Measurements from ENCODE around the gene CELF4.
"Not testable (repeated sequence)": the region's sequence is repeated elsewhere in the genome, so short reads cannot be mapped to it uniquely, and the experiment has no call there.

CELF4 gene

GRCh38 chr18:37465958-37466357, 99.6 kb downstream of the CELF4 start:
- DNase-seq (ENCODE audit: low read depth): no peak

GRCh38 chr18:37464257-37464656, 101.3 kb downstream of the CELF4 start:
- no peak for DNase-seq (ENCODE audit: low read depth)

- not testable (repeated sequence) for DNase-seq (ENCODE audit: low read depth)
These were observed 104.3 kb downstream of the CELF4 start for GRCh38 chr18:37461329-37461728.

GRCh38 chr18:37460604-37461003, 105.0 kb downstream of the CELF4 start:
- DNase-seq (ENCODE audit: low read depth): no peak

- no peak for DNase-seq (ENCODE audit: low read depth)
These were observed 106.9 kb downstream of the CELF4 start for GRCh38 chr18:37458697-37459096.

- DNase-seq (ENCODE audit: low read depth): no peak
These were observed 107.8 kb downstream of the CELF4 start for GRCh38 chr18:37457753-37458152.

GRCh38 chr18:37457341-37457740, 108.3 kb downstream of the CELF4 start:
- DNase-seq (ENCODE audit: low read depth): no peak

- no peak for DNase-seq (ENCODE audit: low read depth)
These were observed 108.7 kb downstream of the CELF4 start for GRCh38 chr18:37456873-37457272.

GRCh38 chr18:37456395-37456794, 109.2 kb downstream of the CELF4 start:
- DNase-seq (ENCODE audit: low read depth): no peak

GRCh38 chr18:37453752-37454151, 111.8 kb downstream of the CELF4 start:
- DNase-seq (ENCODE audit: low read depth): no peak

- no peak for DNase-seq (ENCODE audit: low read depth)
These were observed 112.8 kb downstream of the CELF4 start for GRCh38 chr18:37452682-37453385.

GRCh38 chr18:37452015-37452414, 113.6 kb downstream of the CELF4 start:
- no peak for DNase-seq (ENCODE audit: low read depth)

- DNase-seq (ENCODE audit: low read depth): no peak
These were observed 114.3 kb downstream of the CELF4 start for GRCh38 chr18:37451239-37451825.

GRCh38 chr18:37450434-37451132, 115.0 kb downstream of the CELF4 start:
- DNase-seq (ENCODE audit: low read depth): no peak

- no peak for DNase-seq (ENCODE audit: low read depth)
These were observed 116.0 kb downstream of the CELF4 start for GRCh38 chr18:37449618-37450017.

GRCh38 chr18:37448946-37449345, 116.7 kb downstream of the CELF4 start:
- no peak for DNase-seq (ENCODE audit: low read depth)

- no peak for DNase-seq (ENCODE audit: low read depth)
These were observed 117.4 kb downstream of the CELF4 start for GRCh38 chr18:37447962-37448888.

GRCh38 chr18:37445836-37446235, 119.8 kb downstream of the CELF4 start:
- DNase-seq (ENCODE audit: low read depth): no peak

- DNase-seq (ENCODE audit: low read depth): no peak
These were observed 120.2 kb downstream of the CELF4 start for GRCh38 chr18:37445368-37445767.

GRCh38 chr18:37443325-37444055, 122.1 kb downstream of the CELF4 start:
- no peak for DNase-seq (ENCODE audit: low read depth)

GRCh38 chr18:37442477-37442876, 123.1 kb downstream of the CELF4 start:
- DNase-seq (ENCODE audit: low read depth): no peak

- DNase-seq (ENCODE audit: low read depth): no peak
These were observed 123.8 kb downstream of the CELF4 start for GRCh38 chr18:37441821-37442220.
